H1 (cell line): Measurements from ENCODE around the gene CGNL1. TPM values are rescaled to one million over a fixed set of nuclear protein-coding genes. Genes with fewer than 3 reads are reported as not detected.

Experiments used
- CTCF ChIA-PET: fragments of 300-600 bp; sonication (Branson Sonifier 250); formaldehyde crosslinking; loops from one replicate; lab custom pipeline; 2021; ENCODE audit not compliant: partially characterized antibody; lab: Charles Lee
- POLR2A ChIA-PET: fragments of 300-600 bp; sonication (Branson Sonifier 250); formaldehyde crosslinking; loops from one replicate; lab custom pipeline; 2021; ENCODE audit warnings: inconsistent platforms; ENCODE audit not compliant: partially characterized antibody; lab: Charles Lee
- DNase-seq, 2 experiments: peaks; one replicate each; pipeline versions ENCODE4 v3.0.0 to v3.0.0-alpha.2; 2010 to 2022; ENCODE audit warnings: low spot score in 2 of 2, low read depth in 1 of 2, mixed read lengths in 1 of 2
- FAIRE-seq: peaks from 2 replicates; lab custom pipeline; 2011; peaks lifted over from hg19 to GRCh38; lab: Jason Lieb, UNC
- H2AFZ ChIP-seq: 2 replicates; pipeline ENCODE4 v1.8.1; 2012; ENCODE audit warnings: low read length, inconsistent platforms
- H2AK5ac ChIP-seq: 2 replicates; pipeline ENCODE4 v1.6.1; 2013; ENCODE audit warnings: low read depth, low read length
- H2BK120ac ChIP-seq: replicated peaks from 2 replicates; pipeline ENCODE3; 2013; ENCODE audit warnings: low read depth, low read length, inconsistent platforms
- H2BK12ac ChIP-seq: 2 replicates; pipeline ENCODE4 v1.6.1; 2013; ENCODE audit warnings: low read depth, low read length
- H2BK15ac ChIP-seq: 2 replicates; pipeline ENCODE4 v1.6.1; 2013; ENCODE audit warnings: low read length
- H2BK20ac ChIP-seq: 2 replicates; pipeline ENCODE4 v1.6.1; 2013; ENCODE audit warnings: low read length
- H2BK5ac ChIP-seq: 2 replicates; pipeline ENCODE4 v1.6.1; 2013; ENCODE audit warnings: low read depth, low read length
- H3K14ac ChIP-seq: 2 replicates; pipeline ENCODE4 v1.6.1; 2013; ENCODE audit warnings: inconsistent platforms; ENCODE audit not compliant: insufficient read length
- H3K18ac ChIP-seq: 2 replicates; pipeline ENCODE4 v1.6.1; 2013; ENCODE audit warnings: low read length; ENCODE audit errors: extremely low read depth
- H3K23ac ChIP-seq: 2 replicates; pipeline ENCODE4 v1.6.1; 2013; ENCODE audit warnings: inconsistent platforms; ENCODE audit not compliant: insufficient read length
- H3K23me2 ChIP-seq: 2 replicates; pipeline ENCODE4 v1.6.1; 2013; ENCODE audit warnings: low read depth, low read length
- H3K27ac ChIP-seq: 2 replicates; pipeline ENCODE4 v1.6.1; 2011; ENCODE audit warnings: low read depth, low read length, inconsistent platforms
- H3K27me3 ChIP-seq, 4 experiments: replicated peaks in 1 of 4; 1 replicate in 1 of 4; 2 replicates in 3 of 4; pipeline versions ENCODE4 v1.6.1 to v1.8.1; 2011 to 2013; ENCODE audit warnings: low read length in 3 of 4, mild to moderate bottlenecking in 3 of 4, inconsistent platforms in 2 of 4, mixed read lengths in 2 of 4, moderate library complexity in 1 of 4; ENCODE audit not compliant: control insufficient read depth in 3 of 4, insufficient read depth in 3 of 4; ENCODE audit errors: extremely low read depth in 1 of 4
- H3K36me3 ChIP-seq, 4 experiments: 2 replicates each; pipeline versions ENCODE4 v1.6.1 to v1.8.1; 2011 to 2013; ENCODE audit warnings: mild to moderate bottlenecking in 4 of 4, low read length in 3 of 4, moderate library complexity in 2 of 4, control low read depth in 1 of 4, inconsistent platforms in 1 of 4; ENCODE audit not compliant: insufficient read depth in 4 of 4, control insufficient read depth in 2 of 4
- H3K4ac ChIP-seq: replicated peaks from 2 replicates; pipeline ENCODE3; 2013; ENCODE audit warnings: low read length, low read depth, mixed read lengths, inconsistent platforms; ENCODE audit not compliant: insufficient read length
- H3K4me1 ChIP-seq, 4 experiments: replicated peaks in 1 of 4; 1 replicate in 1 of 4; 2 replicates in 3 of 4; pipeline versions ENCODE4 v1.6.1 to v1.8.1; 2011 to 2013; ENCODE audit warnings: low read length in 3 of 4, inconsistent platforms in 2 of 4, mixed read lengths in 1 of 4; ENCODE audit not compliant: insufficient read depth in 4 of 4, control insufficient read depth in 3 of 4
- H3K4me2 ChIP-seq, 2 experiments: 2 replicates each; pipeline versions ENCODE4 v1.6.1 to v1.8.1; 2011 to 2013; ENCODE audit warnings: low read depth in 2 of 2, low read length in 2 of 2, control low read depth in 1 of 2, inconsistent platforms in 1 of 2, mild to moderate bottlenecking in 1 of 2; ENCODE audit not compliant: insufficient read depth in 1 of 2
- H3K4me3 ChIP-seq, 4 experiments: fragments of 200-600, 300-600 bp in 1 of 4; sonication (generic), shearing (Covaris generic), sonication (Bioruptor Twin) in 1 of 4; 2 replicates each; pipeline versions ENCODE4 v1.5.1 to v1.8.1; 2011 to 2016; ENCODE audit warnings: low read length in 4 of 4, low read depth in 3 of 4, control low read depth in 2 of 4, inconsistent platforms in 2 of 4, mild to moderate bottlenecking in 2 of 4, mixed read lengths in 1 of 4, moderate library complexity in 1 of 4; ENCODE audit not compliant: insufficient read depth in 2 of 4; ENCODE audit errors: extremely low read depth in 1 of 4
- H3K56ac ChIP-seq: replicated peaks from 2 replicates; pipeline ENCODE3; 2013; ENCODE audit warnings: low read depth, mild to moderate bottlenecking, mixed read lengths, low read length, inconsistent platforms; ENCODE audit not compliant: insufficient read length
- H3K79me1 ChIP-seq: 2 replicates; pipeline ENCODE4 v1.6.1; 2013; ENCODE audit warnings: low read depth, low read length, control low read depth
- H3K79me2 ChIP-seq, 2 experiments: 2 replicates each; pipeline versions ENCODE4 v1.6.1 to v1.8.1; 2012 to 2013; ENCODE audit warnings: low read length in 2 of 2, mild to moderate bottlenecking in 2 of 2, inconsistent platforms in 1 of 2; ENCODE audit not compliant: insufficient read depth in 2 of 2, control insufficient read depth in 1 of 2
- H3K9ac ChIP-seq, 4 experiments: replicated peaks in 1 of 4; 1 replicate in 1 of 4; 2 replicates in 3 of 4; pipeline versions ENCODE4 v1.6.1 to v1.8.1; 2011 to 2013; ENCODE audit warnings: low read depth in 3 of 4, low read length in 3 of 4, control low read depth in 2 of 4, mild to moderate bottlenecking in 2 of 4, moderate library complexity in 2 of 4, inconsistent platforms in 1 of 4; ENCODE audit errors: extremely low read depth in 1 of 4
- H3K9me3 ChIP-seq, 2 experiments: 2 replicates each; pipeline versions ENCODE4 v1.6.1 to v1.8.1; 2012 to 2013; ENCODE audit warnings: mild to moderate bottlenecking in 2 of 2, moderate library complexity in 2 of 2, control low read depth in 1 of 2, inconsistent platforms in 1 of 2, low read depth in 1 of 2, low read length in 1 of 2, mixed read lengths in 1 of 2; ENCODE audit not compliant: insufficient read depth in 2 of 2
- H4K20me1 ChIP-seq, 2 experiments: replicated peaks in 1 of 2; 2 replicates each; pipeline versions ENCODE3 to v1.8.1; 2011 to 2013; ENCODE audit warnings: inconsistent platforms in 2 of 2, low read length in 2 of 2, mild to moderate bottlenecking in 1 of 2; ENCODE audit not compliant: insufficient read depth in 2 of 2, control insufficient read depth in 1 of 2
- H4K5ac ChIP-seq: 2 replicates; pipeline ENCODE4 v1.6.1; 2013; ENCODE audit warnings: low read length, low read depth, mixed read lengths, inconsistent platforms; ENCODE audit not compliant: insufficient read length
- H4K8ac ChIP-seq: 2 replicates; pipeline ENCODE4 v1.8.0; 2013; ENCODE audit warnings: mild to moderate bottlenecking, moderate library complexity, low read length, inconsistent platforms; ENCODE audit not compliant: insufficient read depth; ENCODE audit errors: extremely low read depth
- H4K91ac ChIP-seq: replicated peaks from 2 replicates; pipeline ENCODE3; 2013; ENCODE audit warnings: low read length, mixed read lengths, inconsistent platforms; ENCODE audit not compliant: insufficient read length
- CTBP2 ChIP-seq: IDR thresholded peaks from 2 replicates; pipeline ENCODE4 v1.7.0; 2011; ENCODE audit warnings: borderline replicate concordance, mild to moderate bottlenecking, moderate library complexity, mixed read lengths, low read length; ENCODE audit not compliant: insufficient read depth, insufficient read length
- FOSL1 ChIP-seq: IDR thresholded peaks from 2 replicates; pipeline ENCODE4 v1.6.1; 2011; ENCODE audit warnings: mild to moderate bottlenecking, low read depth, low read length, moderate library complexity; ENCODE audit not compliant: insufficient read depth
- GABPA ChIP-seq: IDR thresholded peaks from 2 replicates; pipeline ENCODE4 v1.6.1; 2011; ENCODE audit warnings: mild to moderate bottlenecking, low read length, moderate library complexity, borderline replicate concordance; ENCODE audit not compliant: insufficient read depth
- KDM1A ChIP-seq: fragments of 200-600, 300-600 bp; sonication (generic); IDR thresholded peaks from 2 replicates; pipeline ENCODE4 v1.7.1; 2016; ENCODE audit warnings: mild to moderate bottlenecking, low read length, borderline replicate concordance
- PHF8 ChIP-seq: fragments of 200-600 bp; sonication (generic); conservative IDR thresholded peaks from 2 replicates; pipeline ENCODE4 v1.7.1; 2012; ENCODE audit warnings: low read depth, mild to moderate bottlenecking, inconsistent platforms, low read length, moderate library complexity
- RNF2 ChIP-seq: fragments of 200-900, 300-1000 bp; sonication (generic); IDR thresholded peaks from 2 replicates; pipeline ENCODE4 v1.7.1; 2016; ENCODE audit warnings: borderline replicate concordance, low read depth, mild to moderate bottlenecking, antibody characterized with exemption, low read length; ENCODE audit not compliant: poor library complexity, severe bottlenecking; ENCODE audit errors: missing control alignments
- RXRA ChIP-seq: IDR thresholded peaks from 2 replicates; pipeline ENCODE4 v1.6.1; 2011; ENCODE audit warnings: low read depth, mild to moderate bottlenecking, low read length, moderate library complexity; ENCODE audit not compliant: insufficient read depth
- SP4 ChIP-seq: IDR thresholded peaks from 2 replicates; pipeline ENCODE4 v1.6.1; 2012; ENCODE audit warnings: low read length, inconsistent platforms
- TBP ChIP-seq: IDR thresholded peaks from 2 replicates; pipeline ENCODE4 v1.6.1; 2011; ENCODE audit warnings: low read depth, low read length, improper control_type of control experiment
- TCF12 ChIP-seq: IDR thresholded peaks from 2 replicates; pipeline ENCODE4 v1.6.1; 2011; ENCODE audit warnings: low read depth, mild to moderate bottlenecking, low read length
- WGBS, 2 experiments: shearing (Covaris generic) in 1 of 2; methylation state at CpG; one replicate each; pipeline versions ENCODE4 v1.1.6 to v1.1.7; 2013 to 2015; ENCODE audit warnings: low lambda C conversion rate in 2 of 2, mixed read lengths in 2 of 2, inconsistent platforms in 1 of 2, low coverage in 1 of 2, missing lambda C conversion rate in 1 of 2; ENCODE audit not compliant: insufficient replicate concordance in 2 of 2, insufficient coverage in 1 of 2, insufficient read length in 1 of 2; ENCODE audit errors: extremely low coverage in 1 of 2, missing lambda C conversion rate in 1 of 2; 5-methylcytosine and 5-hydroxymethylcytosine counted together
- polyA plus RNA-seq, 7 experiments: library from polyadenylated mRNA; depleted of rRNA in 3 of 7; stranded (reverse) in 5 of 7; unstranded in 2 of 7; fragments of >200 nt in 5 of 7; fragments of 200-250 nt in 2 of 7; gene quantifications; 1 replicate in 5 of 7; 2 replicates in 1 of 7; 4 replicates in 1 of 7; pipeline versions ENCODE4 v1.2.1 to v1.2.3, GENCODE V29; 2011 to 2013; ENCODE audit warnings: missing spikeins in 2 of 7, mixed read lengths in 2 of 7
- total RNA-seq: library from RNA; stranded (reverse); fragmentation: NEBNext Ultra II Directional; extraction: Animal tissue kit (Norgen Biotek cat#: 25700); gene quantifications from 2 replicates; pipeline ENCODE4 v1.2.1, GENCODE V29; 2021
- TF ChIP-seq, protein P1 (sequence below): IDR thresholded peaks from 2 replicates; pipeline ENCODE4 v1.6.1; 2012; ENCODE audit warnings: inconsistent platforms
- TF ChIP-seq, protein P2 (sequence below): IDR thresholded peaks from 2 replicates; pipeline ENCODE4 v1.6.1; 2011; ENCODE audit warnings: low read depth, mild to moderate bottlenecking, low read length; ENCODE audit not compliant: insufficient read depth

Gene CGNL1
- total and polyA plus RNA-seq, 2 of the 8 experiments (the other 6 are each of a cell fraction or from before 2014, with no cell fraction given), result 21.8 to 75.6 TPM

DNA sequence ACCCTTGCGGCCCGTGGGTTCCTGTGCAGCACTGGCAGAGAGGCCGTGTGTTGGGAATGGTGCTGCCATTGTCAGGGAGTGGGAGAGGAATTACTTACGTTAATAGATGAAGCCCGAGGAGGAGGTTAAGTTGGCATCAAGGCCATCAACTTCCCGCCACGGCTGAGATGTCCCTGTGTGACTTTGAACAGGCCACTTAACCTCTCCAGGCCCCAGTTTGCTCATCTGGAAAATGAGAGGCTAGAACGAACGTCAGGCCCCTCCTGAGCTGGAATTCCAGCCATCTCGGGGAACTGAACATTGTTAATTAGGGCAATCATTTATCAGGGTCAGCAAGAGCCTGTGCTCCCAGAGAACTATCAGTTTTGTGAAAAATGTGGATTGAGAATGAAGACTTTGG, 124.0 kb downstream of the CGNL1 start:
- CTCF ChIA-PET, result interaction anchor here (1.1 to 8.2 kb wide), 5 partner anchors 10 to 157 kb away, joined by 3 to 170 read pairs (median 48); no protein-coding TSS in a partner anchor
- Histone ChIP-seq H3K23ac (no peak overlapping the region), H3K36me3 (no peaks in the 10 kb centered on the region), H2BK120ac (no peak overlapping the region), H2BK12ac (no peak overlapping the region), H4K20me1 (peaks cover 5% of the 10 kb centered on the region in 2 experiments), H3K18ac (no peak overlapping the region), H3K4ac (no peak overlapping the region), H4K91ac (no peak overlapping the region), H3K9me3 (no peaks in the 10 kb centered on the region), H3K56ac (no peak overlapping the region), H3K4me2 (no peak overlapping the region), H3K27ac (no peak overlapping the region), H3K27me3 (no peaks in the 10 kb centered on the region), H4K5ac (no peak overlapping the region), H2BK5ac (no peak overlapping the region; the same call in 1 of the 2 replicates), H3K4me1 (peaks cover 0 to 4% (median 0%) of the 10 kb centered on the region in 4 experiments; a peak in 5 of 7 replicates), H2AFZ (no peak overlapping the region), H2BK15ac (no peak overlapping the region), H3K9ac (no peak overlapping the region), H2BK20ac (no peak overlapping the region), H3K79me2 (no peaks in the 10 kb centered on the region; a peak in 1 of 4 replicates), H3K23me2 (no peaks in the 10 kb centered on the region; the same call in 1 of the 2 replicates), H3K79me1 (no peaks in the 10 kb centered on the region; the same call in 1 of the 2 replicates), H3K14ac (no peak overlapping the region), H3K4me3 (no peak overlapping the region), H2AK5ac (no peak overlapping the region), H4K8ac (no peak overlapping the region; the same call in 1 of the 2 replicates)
- 86% methylated on average over 10 of the region's 10 CpGs; no CpG with 5 or more reads in 1 of the 2 experiments for WGBS, 2 experiments
- FAIRE-seq, result no peak
- POLR2A ChIA-PET, result no interaction called here
- no peak for DNase-seq
- TF ChIP-seq SP4 (no peak), FOSL1 (no peak), PHF8 (no peak), RNF2 (no peak), KDM1A (no peak), TBP (no peak), GABPA (no peak), TCF12 (no peak), CTBP2 (no peak), RXRA (no peak)
- TF ChIP-seq, protein P1, sequence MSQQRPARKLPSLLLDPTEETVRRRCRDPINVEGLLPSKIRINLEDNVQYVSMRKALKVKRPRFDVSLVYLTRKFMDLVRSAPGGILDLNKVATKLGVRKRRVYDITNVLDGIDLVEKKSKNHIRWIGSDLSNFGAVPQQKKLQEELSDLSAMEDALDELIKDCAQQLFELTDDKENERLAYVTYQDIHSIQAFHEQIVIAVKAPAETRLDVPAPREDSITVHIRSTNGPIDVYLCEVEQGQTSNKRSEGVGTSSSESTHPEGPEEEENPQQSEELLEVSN, result no peak
- TF ChIP-seq, protein P2, sequence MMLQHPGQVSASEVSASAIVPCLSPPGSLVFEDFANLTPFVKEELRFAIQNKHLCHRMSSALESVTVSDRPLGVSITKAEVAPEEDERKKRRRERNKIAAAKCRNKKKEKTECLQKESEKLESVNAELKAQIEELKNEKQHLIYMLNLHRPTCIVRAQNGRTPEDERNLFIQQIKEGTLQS, result no peak
